ENCODE results near the gene ASS1.

The ASS1 gene

GRCh38 chr9:130495067-130495466, 50.3 kb downstream of the ASS1 start:
- H2BK12ac ChIP-seq (ENCODE audit: low read length in 2 of 2), result no peak overlapping the region

GRCh38 chr9:130497139-130497538, 52.4 kb downstream of the ASS1 start:
- H3K27me3 ChIP-seq (ENCODE audit: control insufficient read depth in 1 of 2, insufficient read depth in 1 of 2, low read length in 2 of 2), result no peaks in the 10 kb centered on the region
- H3K4me3 ChIP-seq (ENCODE audit: insufficient read depth in 1 of 2, low read depth in 1 of 2, low read length in 2 of 2), result no peak overlapping the region
- peaks cover 81 to 86% of the 10 kb centered on the region in 2 experiments for H3K36me3 ChIP-seq (ENCODE audit: control insufficient read depth in 1 of 2, insufficient read depth in 2 of 2, low read depth in 1 of 2, low read length in 2 of 2)
- no peak overlapping the region for H2BK5ac ChIP-seq (ENCODE audit: low read depth, low read length, poor library complexity, severe bottlenecking)
- DNase-seq, result no peak
- peaks cover 7% of the 10 kb centered on the region for H3K9me3 ChIP-seq (ENCODE audit: control insufficient read depth, low read length)
- H3K9ac ChIP-seq (ENCODE audit: low read length), result no peak overlapping the region
- no peak overlapping the region for H2AFZ ChIP-seq (ENCODE audit: low read depth, low read length)
- no peak overlapping the region for H4K91ac ChIP-seq (ENCODE audit: low read length)
- no peaks in the 10 kb centered on the region for H3K79me1 ChIP-seq (replicated peaks; ENCODE audit: low read length, poor library complexity, severe bottlenecking)
- no peak overlapping the region for H3K18ac ChIP-seq (ENCODE audit: low read depth in 1 of 2, low read length in 2 of 2)
- H3K23ac ChIP-seq (ENCODE audit: low read length in 2 of 2), result no peak overlapping the region
- peaks cover 2% of the 10 kb centered on the region for H3K4me1 ChIP-seq (ENCODE audit: control insufficient read depth, insufficient read depth, low read depth, low read length)
- no peak overlapping the region for H3K27ac ChIP-seq (ENCODE audit: low read length, poor library complexity, severe bottlenecking)
- no peak overlapping the region for H3K4ac ChIP-seq (ENCODE audit: low read depth in 1 of 2, low read length in 2 of 2)
- no peak overlapping the region for H3K14ac ChIP-seq (ENCODE audit: low read length in 2 of 2)
- no peak overlapping the region for H3K4me2 ChIP-seq (ENCODE audit: low read length, poor library complexity, severe bottlenecking)
- no peak overlapping the region for H2AK5ac ChIP-seq (ENCODE audit: low read length, severe bottlenecking)
- WGBS, result 86% methylated on average over 10 of the region's 10 CpGs
- no peak overlapping the region for H2BK12ac ChIP-seq (ENCODE audit: low read length in 2 of 2)
- H2BK15ac ChIP-seq (ENCODE audit: low read depth, poor library complexity, severe bottlenecking), result no peak overlapping the region
- no peak overlapping the region for H2BK120ac ChIP-seq (ENCODE audit: low read depth, low read length)
- no peak overlapping the region for H4K8ac ChIP-seq (ENCODE audit: low read length)

More at GRCh38 chr9:130495067-130495466, 50.3 kb downstream of the ASS1 start:
- H3K4ac ChIP-seq (ENCODE audit: low read depth in 1 of 2, low read length in 2 of 2), result no peak overlapping the region
- peaks cover 7% of the 10 kb centered on the region for H3K9me3 ChIP-seq (ENCODE audit: control insufficient read depth, low read length)
- no peak overlapping the region for H3K9ac ChIP-seq (ENCODE audit: low read length)
- H2BK120ac ChIP-seq (ENCODE audit: low read depth, low read length), result no peak overlapping the region
- H2BK15ac ChIP-seq (ENCODE audit: low read depth, poor library complexity, severe bottlenecking), result no peak overlapping the region
- no peak overlapping the region for H3K18ac ChIP-seq (ENCODE audit: low read depth in 1 of 2, low read length in 2 of 2)
- no peak overlapping the region for H3K23ac ChIP-seq (ENCODE audit: low read length in 2 of 2)
- no peak overlapping the region for H3K4me2 ChIP-seq (ENCODE audit: low read length, poor library complexity, severe bottlenecking)
- no peak overlapping the region for H2AK5ac ChIP-seq (ENCODE audit: low read length, severe bottlenecking)
- H3K4me1 ChIP-seq (ENCODE audit: control insufficient read depth, insufficient read depth, low read depth, low read length), result peaks cover 2% of the 10 kb centered on the region
- no peak overlapping the region for H2BK5ac ChIP-seq (ENCODE audit: low read depth, low read length, poor library complexity, severe bottlenecking)
- whole genome bisulfite sequencing, result 77% methylated on average over 2 of the region's 3 CpGs
- H3K4me3 ChIP-seq (ENCODE audit: insufficient read depth in 1 of 2, low read depth in 1 of 2, low read length in 2 of 2), result no peak overlapping the region
- H4K91ac ChIP-seq (ENCODE audit: low read length), result no peak overlapping the region
- DNase-seq, result no peak
- H3K27ac ChIP-seq (ENCODE audit: low read length, poor library complexity, severe bottlenecking), result no peak overlapping the region
- no peaks in the 10 kb centered on the region for H3K79me1 ChIP-seq (replicated peaks; ENCODE audit: low read length, poor library complexity, severe bottlenecking)
- peak overlapping the region; percentile 1 for H4K8ac ChIP-seq (ENCODE audit: low read length)
- no peak overlapping the region for H3K14ac ChIP-seq (ENCODE audit: low read length in 2 of 2)
- H2AFZ ChIP-seq (ENCODE audit: low read depth, low read length), result no peak overlapping the region
- H3K27me3 ChIP-seq (ENCODE audit: control insufficient read depth in 1 of 2, insufficient read depth in 1 of 2, low read length in 2 of 2), result no peaks in the 10 kb centered on the region
- peaks cover 86 to 92% of the 10 kb centered on the region in 2 experiments for H3K36me3 ChIP-seq (ENCODE audit: control insufficient read depth in 1 of 2, insufficient read depth in 2 of 2, low read depth in 1 of 2, low read length in 2 of 2)

GRCh38 chr9:130498298-130498917, 53.6 kb downstream of the ASS1 start:
- no peak overlapping the region for H3K4ac ChIP-seq (ENCODE audit: low read depth in 1 of 2, low read length in 2 of 2)
- peaks cover 2% of the 10 kb centered on the region for H3K4me1 ChIP-seq (ENCODE audit: control insufficient read depth, insufficient read depth, low read depth, low read length)
- H3K23ac ChIP-seq (ENCODE audit: low read length in 2 of 2), result no peak overlapping the region
- H3K79me1 ChIP-seq (replicated peaks; ENCODE audit: low read length, poor library complexity, severe bottlenecking), result no peaks in the 10 kb centered on the region
- H3K9ac ChIP-seq (ENCODE audit: low read length), result no peak overlapping the region
- no peak overlapping the region for H4K91ac ChIP-seq (ENCODE audit: low read length)
- H3K14ac ChIP-seq (ENCODE audit: low read length in 2 of 2), result no peak overlapping the region
- no peak overlapping the region for H3K18ac ChIP-seq (ENCODE audit: low read depth in 1 of 2, low read length in 2 of 2)
- H2AK5ac ChIP-seq (ENCODE audit: low read length, severe bottlenecking), result no peak overlapping the region
- no peak overlapping the region for H2BK120ac ChIP-seq (ENCODE audit: low read depth, low read length)
- H4K8ac ChIP-seq (ENCODE audit: low read length), result no peak overlapping the region
- H2BK12ac ChIP-seq (ENCODE audit: low read length in 2 of 2), result no peak overlapping the region
- no peak for DNase-seq
- H2BK15ac ChIP-seq (ENCODE audit: low read depth, poor library complexity, severe bottlenecking), result no peak overlapping the region
- H3K4me2 ChIP-seq (ENCODE audit: low read length, poor library complexity, severe bottlenecking), result no peak overlapping the region
- no peaks in the 10 kb centered on the region for H3K27me3 ChIP-seq (ENCODE audit: control insufficient read depth in 1 of 2, insufficient read depth in 1 of 2, low read length in 2 of 2)
- no peak overlapping the region for H3K27ac ChIP-seq (ENCODE audit: low read length, poor library complexity, severe bottlenecking)
- H2AFZ ChIP-seq (ENCODE audit: low read depth, low read length), result no peak overlapping the region
- H3K36me3 ChIP-seq (ENCODE audit: control insufficient read depth in 1 of 2, insufficient read depth in 2 of 2, low read depth in 1 of 2, low read length in 2 of 2), result peaks cover 68 to 78% of the 10 kb centered on the region in 2 experiments
- H2BK5ac ChIP-seq (ENCODE audit: low read depth, low read length, poor library complexity, severe bottlenecking), result no peak overlapping the region
- H3K9me3 ChIP-seq (ENCODE audit: control insufficient read depth, low read length), result peaks cover 7% of the 10 kb centered on the region
- 89% methylated on average over 7 of the region's 7 CpGs for WGBS
- H3K4me3 ChIP-seq (ENCODE audit: insufficient read depth in 1 of 2, low read depth in 1 of 2, low read length in 2 of 2), result no peak overlapping the region

- H3K4me1 ChIP-seq (ENCODE audit: control insufficient read depth, insufficient read depth, low read depth, low read length), result peaks cover 2% of the 10 kb centered on the region
- H3K4me2 ChIP-seq (ENCODE audit: low read length, poor library complexity, severe bottlenecking), result no peak overlapping the region
- H2BK15ac ChIP-seq (ENCODE audit: low read depth, poor library complexity, severe bottlenecking), result no peak overlapping the region
- no peaks in the 10 kb centered on the region for H3K27me3 ChIP-seq (ENCODE audit: control insufficient read depth in 1 of 2, insufficient read depth in 1 of 2, low read length in 2 of 2)
- H2BK5ac ChIP-seq (ENCODE audit: low read depth, low read length, poor library complexity, severe bottlenecking), result no peak overlapping the region
- no peaks in the 10 kb centered on the region for H3K79me1 ChIP-seq (replicated peaks; ENCODE audit: low read length, poor library complexity, severe bottlenecking)
- no peak overlapping the region for H4K8ac ChIP-seq (ENCODE audit: low read length)
- H2BK12ac ChIP-seq (ENCODE audit: low read length in 2 of 2), result no peak overlapping the region
- H3K9me3 ChIP-seq (ENCODE audit: control insufficient read depth, low read length), result peaks cover 7% of the 10 kb centered on the region
- no peak for DNase-seq
- H3K23ac ChIP-seq (ENCODE audit: low read length in 2 of 2), result no peak overlapping the region
- no peak overlapping the region for H2BK120ac ChIP-seq (ENCODE audit: low read depth, low read length)
- no peak overlapping the region for H2AFZ ChIP-seq (ENCODE audit: low read depth, low read length)
- H3K9ac ChIP-seq (ENCODE audit: low read length), result no peak overlapping the region
- H3K4ac ChIP-seq (ENCODE audit: low read depth in 1 of 2, low read length in 2 of 2), result no peak overlapping the region
- H3K27ac ChIP-seq (ENCODE audit: low read length, poor library complexity, severe bottlenecking), result no peak overlapping the region
- H3K36me3 ChIP-seq (ENCODE audit: control insufficient read depth in 1 of 2, insufficient read depth in 2 of 2, low read depth in 1 of 2, low read length in 2 of 2), result peaks cover 63 to 71% of the 10 kb centered on the region in 2 experiments
- 82% methylated on average over 7 of the region's 9 CpGs for WGBS
- H2AK5ac ChIP-seq (ENCODE audit: low read length, severe bottlenecking), result no peak overlapping the region
- no peak overlapping the region for H4K91ac ChIP-seq (ENCODE audit: low read length)
- H3K18ac ChIP-seq (ENCODE audit: low read depth in 1 of 2, low read length in 2 of 2), result no peak overlapping the region
- no peak overlapping the region for H3K4me3 ChIP-seq (ENCODE audit: insufficient read depth in 1 of 2, low read depth in 1 of 2, low read length in 2 of 2)
- H3K14ac ChIP-seq (ENCODE audit: low read length in 2 of 2), result no peak overlapping the region
Observed at GRCh38 chr9:130498918-130499698, 54.3 kb downstream of the ASS1 start.
